Right cardiac atrium (tissue), 5 donors: Measurements from ENCODE around the gene GSK3B. TPM values are rescaled to one million over a fixed set of nuclear protein-coding genes. Genes with fewer than 3 reads are reported as not detected.
"Not testable (repeated sequence)": the region's sequence is repeated elsewhere in the genome, so short reads cannot be mapped to it uniquely, and the experiment has no call there.

Experiments
- ATAC-seq, 2 donors: fragments of 200-7000 bp; cut with Tn5 transposase; one replicate each; pipeline versions ENCODE4 v1.8.0 to v1.9.1; 2020; ENCODE audit warnings: moderate library complexity in 2 of 2, mild to moderate bottlenecking in 1 of 2
- DNase-seq, 3 donors: peaks; one replicate each; pipeline ENCODE4 v3.0.0-alpha.2; 2020
- H3K27ac ChIP-seq: one replicate; pipeline ENCODE4 v1.5.1; 2013; ENCODE audit warnings: mild to moderate bottlenecking, low read length, control low read depth, moderate library complexity
- H3K27me3 ChIP-seq: one replicate; pipeline ENCODE4 v1.6.1; 2013; ENCODE audit not compliant: control insufficient read depth, insufficient read depth
- H3K4me1 ChIP-seq: one replicate; pipeline ENCODE4 v1.6.1; 2013; ENCODE audit warnings: low read length; ENCODE audit not compliant: control insufficient read depth, insufficient read depth
- H3K4me3 ChIP-seq: one replicate; pipeline ENCODE4 v1.5.1; 2013; ENCODE audit warnings: low read length, control low read depth
- H3K9me3 ChIP-seq: one replicate; pipeline ENCODE4 v1.6.1; 2013; ENCODE audit warnings: low read length; ENCODE audit not compliant: control insufficient read depth
- WGBS: extraction: QIAGEN DNeasy Blood & Tissue Kit; methylation state at CpG from one replicate; pipeline ENCODE4 v1.1.7; 2013; 5-methylcytosine and 5-hydroxymethylcytosine counted together
- intact Hi-C, 4 donors: fragments of 100-400 bp; cut with DNase I; formaldehyde crosslinking; loops; one replicate each; pipeline versions ENCODE4 v1.11.0 to v1.14.0; 2022 to 2023
- polyA plus RNA-seq: library from polyadenylated mRNA; stranded (reverse); fragments of 200-250 nt; gene quantifications from one replicate; pipeline ENCODE4 v1.2.3, GENCODE V29; 2013
- total RNA-seq, 4 donors: library from RNA; stranded (reverse); fragmentation: NEBNext Ultra II Directional; extraction: Animal tissue kit (Norgen Biotek cat#: 25700); gene quantifications; one replicate each; pipeline ENCODE4 v1.2.1, GENCODE V29; 2021
- donor health status: healthy with polysubstance abuse.
- donor health status: DM: no; HTN: yes; CAD: no.
- donor health status: DM: no; HTN: no; CAD: no.
- donor health status: DM: no; HTN: yes; CAD: no; lungs with severe emphysema.
- donor health status: DM: yes; HTN: yes; CAD: no.

The GSK3B gene
- total and polyA plus RNA-seq, 5 donors = 11.4 to 44.6 (median 39.8) TPM

GRCh38 chr3:119998166-119998565 is 96.1 kb downstream of the GSK3B start:
- 84% methylated on average over 1 of the region's 1 CpG for whole genome bisulfite sequencing
- no peaks in the 10 kb centered on the region for H3K9me3 ChIP-seq
- ATAC-seq = no peak
- no peaks in the 10 kb centered on the region for H3K27me3 ChIP-seq
- no peak overlapping the region for H3K27ac ChIP-seq
- intact Hi-C loops = loop anchor here in 1 of 4 donors (10.0 kb wide), 1 partner anchor 93 kb away; no protein-coding TSS in a partner anchor
- no peaks in the 10 kb centered on the region for H3K4me1 ChIP-seq
- DNase-seq = no peak
- no peak overlapping the region for H3K4me3 ChIP-seq

GRCh38 chr3:119990888-119991287 is 103.4 kb downstream of the GSK3B start:
- intact Hi-C loops = loop anchor here in 1 of 4 donors (10.0 kb wide), 1 partner anchor 86 kb away; no protein-coding TSS in a partner anchor
- DNase-seq (no peak), ATAC-seq (no peak)
- H3K9me3 ChIP-seq = no peaks in the 10 kb centered on the region
- no peak overlapping the region for H3K27ac ChIP-seq
- H3K27me3 ChIP-seq = no peaks in the 10 kb centered on the region
- no peak overlapping the region for H3K4me3 ChIP-seq
- H3K4me1 ChIP-seq = no peaks in the 10 kb centered on the region

- no peak overlapping the region for H3K27ac ChIP-seq
- H3K4me3 ChIP-seq = no peak overlapping the region
- no peaks in the 10 kb centered on the region for H3K27me3 ChIP-seq
- intact Hi-C loops = loop anchor here in 1 of 4 donors (10.0 kb wide), 1 partner anchor 85 kb away; no protein-coding TSS in a partner anchor
- H3K4me1 ChIP-seq = no peaks in the 10 kb centered on the region
- WGBS = 91% methylated on average over 8 of the region's 8 CpGs
- ATAC-seq (no peak), DNase-seq (no peak)
- no peaks in the 10 kb centered on the region for H3K9me3 ChIP-seq
Observed at GRCh38 chr3:119989981-119990655, 104.1 kb downstream of the GSK3B start.

DNA sequence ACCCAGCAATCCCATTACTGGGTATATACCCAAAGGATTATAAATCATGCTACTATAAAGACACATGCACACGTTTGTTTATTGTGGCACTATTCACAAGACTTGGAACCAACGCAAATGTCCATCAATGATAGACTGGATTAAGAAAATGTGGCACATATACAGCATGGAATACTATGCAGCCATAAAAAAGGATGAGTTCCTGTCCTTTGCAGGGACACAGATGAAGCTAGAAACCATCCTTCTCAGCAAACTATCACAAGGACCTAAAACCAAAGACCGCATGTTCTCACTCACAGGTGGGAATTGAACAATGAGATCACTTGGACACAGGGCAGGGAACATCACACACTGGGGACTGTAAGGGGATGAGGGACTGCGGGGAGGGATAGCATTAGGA is 107.4 kb downstream of the GSK3B start:
- 96% methylated on average over 4 of the region's 4 CpGs for WGBS
- H3K9me3 ChIP-seq, intact Hi-C loops, DNase-seq, H3K4me3 ChIP-seq, H3K27ac ChIP-seq, H3K27me3 ChIP-seq, H3K4me1 ChIP-seq, ATAC-seq: not testable (repeated sequence)

DNA sequence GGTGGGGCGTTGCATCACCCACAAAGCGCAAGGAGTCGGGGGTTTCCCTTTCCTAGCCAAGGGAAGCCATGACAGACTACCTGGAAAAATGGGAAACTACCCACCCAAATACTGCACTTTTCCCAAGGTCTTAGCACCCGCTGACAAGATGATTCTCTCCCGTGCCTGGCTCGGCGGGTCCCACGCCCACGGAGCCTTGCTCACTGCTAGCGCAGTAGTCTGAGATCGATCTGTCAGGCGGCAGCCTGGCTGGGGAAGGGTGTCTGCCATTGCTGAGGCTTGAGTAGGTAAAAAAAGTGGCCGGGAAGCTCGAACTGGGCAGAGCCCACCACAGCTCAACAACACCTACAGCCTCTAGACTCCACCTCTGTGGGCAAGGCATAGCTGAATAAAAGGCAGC is 112.9 kb downstream of the GSK3B start:
- DNase-seq = peak in 1 of 3 donors; percentile 43
- intact Hi-C loops = no loop called here
- H3K9me3 ChIP-seq = no peaks in the 10 kb centered on the region

GRCh38 chr3:119978554-119979208 is 115.6 kb downstream of the GSK3B start:
- Histone ChIP-seq H3K4me3 (no peak overlapping the region), H3K9me3 (no peaks in the 10 kb centered on the region), H3K27ac (no peak overlapping the region), H3K27me3 (no peaks in the 10 kb centered on the region), H3K4me1 (peaks cover 9% of the 10 kb centered on the region)
- 57% methylated on average over 11 of the region's 11 CpGs for WGBS
- ATAC-seq (peak in 1 of 2 donors; percentile 36), DNase-seq (peak; percentile 20 to 68 (median 63))
- intact Hi-C loops = no loop called here

More for the DNA sequence above, 112.9 kb downstream of the GSK3B start:
- Histone ChIP-seq H3K4me1 (peaks cover 9% of the 10 kb centered on the region), H3K27me3 (no peaks in the 10 kb centered on the region), H3K27ac (no peak overlapping the region), H3K4me3 (no peak overlapping the region)
- ATAC-seq = no peak
- WGBS = 89% methylated on average over 14 of the region's 14 CpGs

GRCh38 chr3:119977353-119977752 is 116.9 kb downstream of the GSK3B start:
- intact Hi-C loops = no loop called here
- Histone ChIP-seq H3K4me3 (no peak overlapping the region), H3K27me3 (no peaks in the 10 kb centered on the region), H3K4me1 (peaks cover 9% of the 10 kb centered on the region), H3K27ac (no peak overlapping the region), H3K9me3 (no peaks in the 10 kb centered on the region)
- no peak for DNase-seq
- 42% methylated on average over 1 of the region's 1 CpG for WGBS
- ATAC-seq = peak in 1 of 2 donors; percentile 43

GRCh38 chr3:119976214-119976613 is 118.0 kb downstream of the GSK3B start:
- DNase-seq = no peak
- WGBS = 99% methylated on average over 1 of the region's 1 CpG
- Histone ChIP-seq H3K9me3 (no peaks in the 10 kb centered on the region), H3K27me3 (no peaks in the 10 kb centered on the region), H3K4me3 (no peak overlapping the region), H3K4me1 (peaks cover 9% of the 10 kb centered on the region), H3K27ac (no peak overlapping the region)
- no peak for ATAC-seq
- intact Hi-C loops = no loop called here

GRCh38 chr3:119974656-119975055 is 119.6 kb downstream of the GSK3B start:
- Histone ChIP-seq H3K9me3 (no peaks in the 10 kb centered on the region), H3K4me1 (peaks cover 9% of the 10 kb centered on the region), H3K4me3 (no peak overlapping the region), H3K27ac (no peak overlapping the region), H3K27me3 (no peaks in the 10 kb centered on the region)
- DNase-seq = no peak
- ATAC-seq = no peak
- WGBS = 83% methylated on average over 2 of the region's 2 CpGs
- intact Hi-C loops = no loop called here

GRCh38 chr3:119973018-119973646 is 121.1 kb downstream of the GSK3B start:
- no peaks in the 10 kb centered on the region for H3K27me3 ChIP-seq
- no peak overlapping the region for H3K4me3 ChIP-seq
- 97% methylated on average over 7 of the region's 7 CpGs for WGBS
- intact Hi-C loops = no loop called here
- H3K27ac ChIP-seq = no peak overlapping the region
- H3K4me1 ChIP-seq = peaks cover 2% of the 10 kb centered on the region
- no peak for ATAC-seq
- no peaks in the 10 kb centered on the region for H3K9me3 ChIP-seq
- DNase-seq = no peak

GRCh38 chr3:119969759-119970158 is 124.5 kb downstream of the GSK3B start:
- Histone ChIP-seq H3K27ac (no peak overlapping the region), H3K9me3 (no peaks in the 10 kb centered on the region), H3K4me3 (no peak overlapping the region), H3K27me3 (no peaks in the 10 kb centered on the region), H3K4me1 (peaks cover 2% of the 10 kb centered on the region)
- DNase-seq = no peak
- ATAC-seq = no peak
- 88% methylated on average over 4 of the region's 4 CpGs for WGBS
- intact Hi-C loops = no loop called here
